HG02642 (cell line): Measurements from ENCODE around the gene SLC25A21.

Source experiments
- ATAC-seq: cut with Tn5 transposase; IDR thresholded peaks from one replicate; pipeline ENCODE4 v1.9.1; 2021; ENCODE audit warnings: mild to moderate bottlenecking; ENCODE audit not compliant: unreplicated experiment, poor library complexity

Gene SLC25A21

DNA sequence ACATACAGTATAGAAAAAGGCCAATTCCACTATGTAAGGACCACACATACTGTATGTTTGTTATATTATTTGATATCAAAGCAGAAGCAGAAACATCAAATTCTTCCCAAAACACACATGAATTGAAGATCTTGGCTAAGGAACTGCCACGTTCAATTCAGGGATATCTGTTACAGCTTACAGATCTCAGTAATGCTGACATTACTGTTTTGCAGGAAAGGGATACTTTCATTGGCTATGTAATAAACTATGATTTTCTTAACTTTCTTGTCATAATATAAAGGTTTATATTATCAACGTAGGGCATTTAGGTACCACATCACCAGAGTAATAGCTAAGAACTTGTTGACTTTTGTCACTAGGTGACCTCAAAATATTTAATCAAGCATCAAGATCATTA lies 362.2 kb downstream of the SLC25A21 start:
- ATAC-seq = no peak

DNA sequence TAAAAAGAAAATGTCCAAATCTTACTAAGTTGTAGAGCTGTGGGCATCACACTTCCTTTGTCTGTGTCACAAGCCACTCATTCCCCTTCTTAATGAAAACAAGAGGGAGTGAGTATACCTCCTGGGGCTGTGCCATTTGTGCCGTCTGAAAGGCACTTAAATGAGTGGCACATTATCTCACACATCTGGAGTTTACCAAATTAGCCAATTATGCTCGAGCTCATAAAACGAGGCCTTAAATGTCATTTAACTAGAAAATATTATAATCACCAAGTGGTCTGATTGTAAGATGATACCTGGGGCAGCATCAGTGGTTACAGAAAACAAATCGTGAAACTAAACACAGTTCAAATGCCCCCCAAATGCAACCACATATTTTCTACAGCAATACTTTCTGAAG lies 364.7 kb downstream of the SLC25A21 start:
- no peak for ATAC-seq

- no peak for ATAC-seq
Observed at GRCh38 chr14:36805131-36805559, 367.3 kb downstream of the SLC25A21 start.

DNA sequence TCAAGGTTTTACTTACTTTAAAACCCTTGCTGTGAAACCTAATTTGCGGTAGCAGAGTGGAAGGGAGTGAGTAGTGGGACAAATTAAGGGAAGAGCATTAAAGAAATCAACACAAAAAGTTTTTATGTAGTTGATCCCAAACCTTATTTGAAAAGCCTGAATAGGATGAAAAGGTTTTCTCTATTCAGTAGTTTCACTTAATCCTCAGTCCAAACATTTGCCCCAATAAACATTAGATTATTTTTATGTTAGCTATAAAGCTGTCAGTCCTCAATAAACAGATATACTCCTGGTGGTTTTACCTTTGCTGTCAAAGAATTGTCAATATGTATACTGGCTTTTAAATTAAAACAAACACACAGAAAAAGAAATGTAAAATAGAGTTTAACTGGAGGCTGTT lies 374.8 kb downstream of the SLC25A21 start:
- no peak for ATAC-seq

DNA sequence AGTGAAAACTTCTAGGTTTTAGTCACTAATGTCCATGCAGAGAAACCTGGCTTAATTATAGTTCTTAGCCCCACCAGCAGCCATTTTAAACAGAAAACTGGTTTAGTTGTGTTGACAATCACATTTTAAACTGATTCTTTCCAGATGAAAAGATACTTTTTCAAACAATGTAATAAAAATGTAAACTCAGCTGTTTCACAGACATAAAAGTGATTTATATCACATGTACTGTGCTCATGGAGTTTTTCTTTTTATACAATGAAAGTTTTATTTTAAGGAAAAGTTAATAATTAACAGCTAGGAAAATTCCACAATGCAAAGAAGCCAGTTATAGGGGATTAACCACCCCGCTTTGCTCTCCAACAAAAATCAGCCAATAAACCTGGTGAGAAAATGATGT lies 381.0 kb downstream of the SLC25A21 start:
- ATAC-seq = no peak

DNA sequence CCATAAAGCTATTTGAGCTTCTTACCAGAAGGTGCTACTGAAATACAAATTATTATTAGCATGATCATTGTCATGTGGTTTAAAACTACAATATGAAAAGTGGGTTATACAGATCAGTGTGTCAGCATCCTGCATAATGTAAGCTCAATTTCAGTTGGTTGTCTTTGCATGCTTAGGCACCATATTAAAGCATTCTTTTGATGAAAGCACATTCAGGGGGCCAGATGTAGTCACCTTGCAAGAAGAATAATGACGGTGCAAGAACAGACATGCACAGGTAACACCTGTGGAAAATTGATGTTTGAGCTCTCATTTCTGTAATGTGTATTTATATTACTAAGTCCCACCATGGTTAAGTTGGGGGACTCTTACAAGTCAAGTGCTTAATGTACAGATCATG lies 386.9 kb downstream of the SLC25A21 start:
- no peak for ATAC-seq

DNA sequence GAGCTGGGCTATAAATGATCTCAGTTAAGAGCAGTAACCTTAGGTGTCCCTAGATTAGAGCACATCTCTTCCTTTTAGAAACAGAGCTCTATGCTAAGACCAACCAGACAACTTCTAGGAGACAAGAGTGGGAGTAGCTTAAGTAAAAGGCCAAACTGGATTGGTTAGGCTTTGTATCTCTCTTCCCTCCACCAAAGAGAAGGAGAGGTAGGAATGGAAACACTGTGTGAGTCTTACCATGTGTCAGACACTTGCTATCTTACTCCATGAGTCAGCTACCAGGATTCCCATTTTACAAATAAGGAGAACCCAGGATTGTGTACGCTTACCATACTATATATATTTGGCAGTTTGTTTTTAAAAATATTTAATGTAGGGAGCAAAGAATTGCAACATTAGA lies 387.9 kb downstream of the SLC25A21 start:
- ATAC-seq = no peak

DNA sequence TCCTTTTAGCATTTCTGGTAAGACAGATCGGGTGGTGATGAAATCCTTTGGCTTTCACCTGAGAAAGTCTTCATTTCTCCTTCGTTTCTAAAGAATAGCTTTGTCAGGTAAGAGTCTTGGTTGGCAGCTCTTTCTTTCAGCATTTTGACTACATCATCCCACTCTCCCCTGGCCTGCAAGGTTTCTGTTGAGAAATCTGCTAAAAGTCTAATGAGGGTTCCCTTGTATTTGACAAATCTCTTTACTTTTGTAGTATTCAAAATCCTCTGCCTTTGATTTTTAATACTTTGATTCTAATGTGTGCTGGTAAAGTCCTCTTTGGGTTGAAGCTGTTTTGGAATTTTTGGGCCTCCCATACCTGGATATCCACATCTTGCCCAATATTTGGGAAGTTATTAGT lies 390.5 kb downstream of the SLC25A21 start:
- no peak for ATAC-seq

DNA sequence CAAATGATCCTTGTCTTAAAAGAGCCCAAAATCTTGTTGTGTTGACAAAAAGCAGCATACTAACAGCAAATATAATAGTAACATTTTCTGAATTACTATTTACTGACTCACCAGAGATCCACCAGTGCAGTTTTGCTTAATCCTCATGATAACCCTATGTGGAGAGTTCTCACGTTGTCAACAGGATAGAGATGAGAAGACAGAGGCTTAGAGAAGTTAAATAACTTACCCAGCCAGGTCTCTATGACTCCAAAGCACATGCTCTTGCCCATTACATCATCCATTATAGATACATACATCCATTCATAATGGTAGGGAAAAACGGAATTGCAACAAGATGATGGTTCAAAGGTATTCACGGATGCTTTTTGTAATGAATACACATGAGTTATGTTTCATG lies 398.8 kb downstream of the SLC25A21 start:
- no peak for ATAC-seq

- no peak for ATAC-seq
Observed at GRCh38 chr14:36773136-36773540, 399.3 kb downstream of the SLC25A21 start.

GRCh38 chr14:36771028-36771640 lies 401.3 kb downstream of the SLC25A21 start:
- no peak for ATAC-seq

DNA sequence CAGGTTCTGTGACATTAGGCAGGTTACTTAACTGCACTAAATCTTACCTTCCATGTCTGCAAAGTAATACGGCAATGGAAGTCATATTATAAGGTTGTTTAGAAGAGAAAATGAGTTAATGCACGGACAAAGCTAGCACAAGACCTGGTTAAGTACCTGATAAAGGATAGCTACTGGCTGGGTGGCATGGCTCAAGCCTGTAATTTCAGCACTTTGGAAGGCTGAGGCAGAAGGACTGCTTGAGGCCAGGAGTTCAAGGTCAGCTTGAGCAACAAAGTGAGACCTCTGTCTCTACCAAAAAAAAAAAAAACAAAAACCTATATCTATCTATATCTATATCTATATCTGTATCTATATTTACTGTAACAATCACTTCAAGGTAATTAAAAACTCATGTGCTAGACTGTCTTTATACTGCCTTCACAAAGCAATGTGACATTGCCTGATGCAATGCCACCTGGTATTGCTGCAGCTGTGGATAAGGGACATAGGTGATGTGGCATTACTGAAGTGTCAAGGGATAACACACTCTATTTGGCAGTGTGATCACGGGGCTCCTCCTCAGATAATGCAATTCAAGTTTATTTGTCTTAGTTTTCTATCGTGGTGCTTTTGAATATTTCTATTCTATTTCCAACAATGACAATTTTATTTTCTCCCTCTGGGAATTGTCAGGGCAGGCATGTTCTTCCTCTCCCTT lies 403.6 kb downstream of the SLC25A21 start:
- no peak for ATAC-seq

GRCh38 chr14:36767603-36768281 lies 404.7 kb downstream of the SLC25A21 start:
- no peak for ATAC-seq

- ATAC-seq = no peak
Observed at GRCh38 chr14:36766974-36767373, 405.4 kb downstream of the SLC25A21 start.

- no peak for ATAC-seq
Observed at GRCh38 chr14:36757734-36758601, 414.4 kb downstream of the SLC25A21 start.

GRCh38 chr14:36756226-36756625 lies 416.2 kb downstream of the SLC25A21 start:
- ATAC-seq = no peak

GRCh38 chr14:36755756-36756155 lies 416.6 kb downstream of the SLC25A21 start:
- no peak for ATAC-seq

DNA sequence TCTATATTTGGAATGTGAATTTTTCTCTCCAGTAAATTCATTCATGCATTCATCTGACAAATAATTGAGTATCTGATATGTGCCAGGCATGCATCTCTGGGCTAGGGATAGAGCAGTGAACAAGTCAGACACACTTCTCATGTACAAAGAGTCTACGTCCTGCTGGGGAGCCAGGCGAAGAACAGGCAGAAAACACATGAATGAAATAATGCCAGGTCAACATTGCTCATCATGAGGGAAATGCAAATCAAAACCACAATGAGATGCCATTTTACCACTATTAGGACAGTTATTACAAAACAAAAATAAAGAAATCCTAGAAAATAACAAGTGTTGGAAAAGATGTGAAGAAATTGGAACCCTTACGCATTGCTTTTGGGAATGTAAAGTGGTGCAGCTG lies 420.5 kb downstream of the SLC25A21 start:
- no peak for ATAC-seq

- ATAC-seq = no peak
Observed at GRCh38 chr14:36751106-36751505, 421.3 kb downstream of the SLC25A21 start.

DNA sequence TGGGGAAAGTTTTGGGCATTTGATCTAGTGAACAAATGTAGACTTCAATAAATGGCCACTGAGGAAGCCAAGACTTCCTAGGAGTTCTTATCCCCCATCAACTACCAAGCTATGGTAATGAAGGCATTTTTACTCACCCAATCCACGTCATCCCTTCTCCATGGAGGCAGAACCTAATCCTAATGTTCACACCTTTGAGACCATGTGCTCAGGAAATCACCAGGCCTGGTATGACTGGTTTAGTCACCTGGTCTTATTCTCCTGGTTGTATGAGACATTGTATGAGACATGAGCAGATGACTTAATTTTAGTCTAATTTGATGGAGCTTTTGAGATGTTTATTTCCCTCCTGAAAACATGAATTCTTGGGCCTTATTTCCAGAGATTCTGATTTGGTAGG lies 422.2 kb downstream of the SLC25A21 start:
- no peak for ATAC-seq
